H1 (cell line): Measurements from ENCODE around the gene ARFGAP3. TPM values are rescaled to one million over a fixed set of nuclear protein-coding genes. Genes with fewer than 3 reads are reported as not detected.

Experiments used
- CTCF ChIA-PET: fragments of 300-600 bp; sonication (Branson Sonifier 250); formaldehyde crosslinking; loops from one replicate; lab custom pipeline; 2021; ENCODE audit not compliant: partially characterized antibody; lab: Charles Lee
- POLR2A ChIA-PET: fragments of 300-600 bp; sonication (Branson Sonifier 250); formaldehyde crosslinking; loops from one replicate; lab custom pipeline; 2021; ENCODE audit warnings: inconsistent platforms; ENCODE audit not compliant: partially characterized antibody; lab: Charles Lee
- DNase-seq, 2 experiments: peaks; one replicate each; pipeline versions ENCODE4 v3.0.0 to v3.0.0-alpha.2; 2010 to 2022; ENCODE audit warnings: low spot score in 2 of 2, low read depth in 1 of 2, mixed read lengths in 1 of 2
- FAIRE-seq: peaks from 2 replicates; lab custom pipeline; 2011; peaks lifted over from hg19 to GRCh38; lab: Jason Lieb, UNC
- H2AFZ ChIP-seq: 2 replicates; pipeline ENCODE4 v1.8.1; 2012; ENCODE audit warnings: low read length, inconsistent platforms
- H2AK5ac ChIP-seq: 2 replicates; pipeline ENCODE4 v1.6.1; 2013; ENCODE audit warnings: low read depth, low read length
- H2BK120ac ChIP-seq: replicated peaks from 2 replicates; pipeline ENCODE3; 2013; ENCODE audit warnings: low read depth, low read length, inconsistent platforms
- H2BK12ac ChIP-seq: 2 replicates; pipeline ENCODE4 v1.6.1; 2013; ENCODE audit warnings: low read depth, low read length
- H2BK15ac ChIP-seq: 2 replicates; pipeline ENCODE4 v1.6.1; 2013; ENCODE audit warnings: low read length
- H2BK20ac ChIP-seq: 2 replicates; pipeline ENCODE4 v1.6.1; 2013; ENCODE audit warnings: low read length
- H2BK5ac ChIP-seq: 2 replicates; pipeline ENCODE4 v1.6.1; 2013; ENCODE audit warnings: low read depth, low read length
- H3K14ac ChIP-seq: 2 replicates; pipeline ENCODE4 v1.6.1; 2013; ENCODE audit warnings: inconsistent platforms; ENCODE audit not compliant: insufficient read length
- H3K18ac ChIP-seq: 2 replicates; pipeline ENCODE4 v1.6.1; 2013; ENCODE audit warnings: low read length; ENCODE audit errors: extremely low read depth
- H3K23ac ChIP-seq: 2 replicates; pipeline ENCODE4 v1.6.1; 2013; ENCODE audit warnings: inconsistent platforms; ENCODE audit not compliant: insufficient read length
- H3K23me2 ChIP-seq: 2 replicates; pipeline ENCODE4 v1.6.1; 2013; ENCODE audit warnings: low read depth, low read length
- H3K27ac ChIP-seq: 2 replicates; pipeline ENCODE4 v1.6.1; 2011; ENCODE audit warnings: low read depth, low read length, inconsistent platforms
- H3K27me3 ChIP-seq, 4 experiments: replicated peaks in 1 of 4; 1 replicate in 1 of 4; 2 replicates in 3 of 4; pipeline versions ENCODE4 v1.6.1 to v1.8.1; 2011 to 2013; ENCODE audit warnings: low read length in 3 of 4, mild to moderate bottlenecking in 3 of 4, inconsistent platforms in 2 of 4, mixed read lengths in 2 of 4, moderate library complexity in 1 of 4; ENCODE audit not compliant: control insufficient read depth in 3 of 4, insufficient read depth in 3 of 4; ENCODE audit errors: extremely low read depth in 1 of 4
- H3K36me3 ChIP-seq, 4 experiments: 2 replicates each; pipeline versions ENCODE4 v1.6.1 to v1.8.1; 2011 to 2013; ENCODE audit warnings: mild to moderate bottlenecking in 4 of 4, low read length in 3 of 4, moderate library complexity in 2 of 4, control low read depth in 1 of 4, inconsistent platforms in 1 of 4; ENCODE audit not compliant: insufficient read depth in 4 of 4, control insufficient read depth in 2 of 4
- H3K4ac ChIP-seq: replicated peaks from 2 replicates; pipeline ENCODE3; 2013; ENCODE audit warnings: low read length, low read depth, mixed read lengths, inconsistent platforms; ENCODE audit not compliant: insufficient read length
- H3K4me1 ChIP-seq, 4 experiments: replicated peaks in 1 of 4; 1 replicate in 1 of 4; 2 replicates in 3 of 4; pipeline versions ENCODE4 v1.6.1 to v1.8.1; 2011 to 2013; ENCODE audit warnings: low read length in 3 of 4, inconsistent platforms in 2 of 4, mixed read lengths in 1 of 4; ENCODE audit not compliant: insufficient read depth in 4 of 4, control insufficient read depth in 3 of 4
- H3K4me2 ChIP-seq, 2 experiments: 2 replicates each; pipeline versions ENCODE4 v1.6.1 to v1.8.1; 2011 to 2013; ENCODE audit warnings: low read depth in 2 of 2, low read length in 2 of 2, control low read depth in 1 of 2, inconsistent platforms in 1 of 2, mild to moderate bottlenecking in 1 of 2; ENCODE audit not compliant: insufficient read depth in 1 of 2
- H3K4me3 ChIP-seq, 4 experiments: fragments of 200-600, 300-600 bp in 1 of 4; sonication (generic), shearing (Covaris generic), sonication (Bioruptor Twin) in 1 of 4; 2 replicates each; pipeline versions ENCODE4 v1.5.1 to v1.8.1; 2011 to 2016; ENCODE audit warnings: low read length in 4 of 4, low read depth in 3 of 4, control low read depth in 2 of 4, inconsistent platforms in 2 of 4, mild to moderate bottlenecking in 2 of 4, mixed read lengths in 1 of 4, moderate library complexity in 1 of 4; ENCODE audit not compliant: insufficient read depth in 2 of 4; ENCODE audit errors: extremely low read depth in 1 of 4
- H3K56ac ChIP-seq: replicated peaks from 2 replicates; pipeline ENCODE3; 2013; ENCODE audit warnings: low read depth, mild to moderate bottlenecking, mixed read lengths, low read length, inconsistent platforms; ENCODE audit not compliant: insufficient read length
- H3K79me1 ChIP-seq: 2 replicates; pipeline ENCODE4 v1.6.1; 2013; ENCODE audit warnings: low read depth, low read length, control low read depth
- H3K79me2 ChIP-seq, 2 experiments: 2 replicates each; pipeline versions ENCODE4 v1.6.1 to v1.8.1; 2012 to 2013; ENCODE audit warnings: low read length in 2 of 2, mild to moderate bottlenecking in 2 of 2, inconsistent platforms in 1 of 2; ENCODE audit not compliant: insufficient read depth in 2 of 2, control insufficient read depth in 1 of 2
- H3K9ac ChIP-seq, 4 experiments: replicated peaks in 1 of 4; 1 replicate in 1 of 4; 2 replicates in 3 of 4; pipeline versions ENCODE4 v1.6.1 to v1.8.1; 2011 to 2013; ENCODE audit warnings: low read depth in 3 of 4, low read length in 3 of 4, control low read depth in 2 of 4, mild to moderate bottlenecking in 2 of 4, moderate library complexity in 2 of 4, inconsistent platforms in 1 of 4; ENCODE audit errors: extremely low read depth in 1 of 4
- H3K9me3 ChIP-seq, 2 experiments: 2 replicates each; pipeline versions ENCODE4 v1.6.1 to v1.8.1; 2012 to 2013; ENCODE audit warnings: mild to moderate bottlenecking in 2 of 2, moderate library complexity in 2 of 2, control low read depth in 1 of 2, inconsistent platforms in 1 of 2, low read depth in 1 of 2, low read length in 1 of 2, mixed read lengths in 1 of 2; ENCODE audit not compliant: insufficient read depth in 2 of 2
- H4K20me1 ChIP-seq, 2 experiments: replicated peaks in 1 of 2; 2 replicates each; pipeline versions ENCODE3 to v1.8.1; 2011 to 2013; ENCODE audit warnings: inconsistent platforms in 2 of 2, low read length in 2 of 2, mild to moderate bottlenecking in 1 of 2; ENCODE audit not compliant: insufficient read depth in 2 of 2, control insufficient read depth in 1 of 2
- H4K5ac ChIP-seq: 2 replicates; pipeline ENCODE4 v1.6.1; 2013; ENCODE audit warnings: low read length, low read depth, mixed read lengths, inconsistent platforms; ENCODE audit not compliant: insufficient read length
- H4K8ac ChIP-seq: 2 replicates; pipeline ENCODE4 v1.8.0; 2013; ENCODE audit warnings: mild to moderate bottlenecking, moderate library complexity, low read length, inconsistent platforms; ENCODE audit not compliant: insufficient read depth; ENCODE audit errors: extremely low read depth
- H4K91ac ChIP-seq: replicated peaks from 2 replicates; pipeline ENCODE3; 2013; ENCODE audit warnings: low read length, mixed read lengths, inconsistent platforms; ENCODE audit not compliant: insufficient read length
- ASH2L ChIP-seq: fragments of 200-600, 300-600 bp; sonication (generic); IDR thresholded peaks from one replicate; pipeline ENCODE4 v1.7.1; 2017; ENCODE audit warnings: low read length
- EZH2 ChIP-seq: fragments of 200-600 bp; sonication (generic); IDR thresholded peaks from 2 replicates; pipeline ENCODE4 v1.7.1; 2012; ENCODE audit warnings: low read depth, mild to moderate bottlenecking, moderate library complexity, low read length, inconsistent platforms; ENCODE audit not compliant: severe bottlenecking
- HDAC2 ChIP-seq, 2 experiments: fragments of 300-600 bp in 1 of 2; sonication (generic) in 1 of 2; IDR thresholded peaks; 2 replicates each; pipeline ENCODE4 v1.6.1; 2011 to 2012; ENCODE audit warnings: low read depth in 2 of 2, low read length in 2 of 2, mild to moderate bottlenecking in 2 of 2, moderate library complexity in 2 of 2, borderline replicate concordance in 1 of 2, inconsistent platforms in 1 of 2
- JUND ChIP-seq: IDR thresholded peaks from 2 replicates; pipeline ENCODE4 v1.6.1; 2011; ENCODE audit warnings: mild to moderate bottlenecking, improper control_type of control experiment, low read length
- NRF1 ChIP-seq: IDR thresholded peaks from 2 replicates; pipeline ENCODE4 v1.6.1; 2011; ENCODE audit warnings: mild to moderate bottlenecking, low read depth, low read length, improper control_type of control experiment
- RBBP5 ChIP-seq: IDR thresholded peaks from 2 replicates; pipeline ENCODE4 v1.7.1; 2012; ENCODE audit warnings: low read depth, mild to moderate bottlenecking, inconsistent platforms, low read length, moderate library complexity, borderline replicate concordance
- RFX5 ChIP-seq: IDR thresholded peaks from 2 replicates; pipeline ENCODE4 v1.6.1; 2011; ENCODE audit warnings: low read depth, low read length, improper control_type of control experiment, borderline replicate concordance
- SAP30 ChIP-seq: fragments of 300-600 bp; sonication (generic); IDR thresholded peaks from 2 replicates; pipeline ENCODE4 v1.7.1; 2012; ENCODE audit warnings: low read length, moderate library complexity, mild to moderate bottlenecking, inconsistent platforms; ENCODE audit not compliant: insufficient read depth, insufficient replicate concordance
- SUZ12 ChIP-seq: fragments of 200-600 bp; sonication (generic); IDR thresholded peaks from 2 replicates; pipeline ENCODE4 v1.6.1; 2012; ENCODE audit warnings: mild to moderate bottlenecking, inconsistent platforms, low read length, moderate library complexity, mixed read lengths
- TBP ChIP-seq: IDR thresholded peaks from 2 replicates; pipeline ENCODE4 v1.6.1; 2011; ENCODE audit warnings: low read depth, low read length, improper control_type of control experiment
- YY1 ChIP-seq: IDR thresholded peaks from 2 replicates; pipeline ENCODE4 v1.6.1; 2011; ENCODE audit warnings: low read depth, mild to moderate bottlenecking, low read length
- WGBS, 2 experiments: shearing (Covaris generic) in 1 of 2; methylation state at CpG; one replicate each; pipeline versions ENCODE4 v1.1.6 to v1.1.7; 2013 to 2015; ENCODE audit warnings: low lambda C conversion rate in 2 of 2, mixed read lengths in 2 of 2, inconsistent platforms in 1 of 2, low coverage in 1 of 2, missing lambda C conversion rate in 1 of 2; ENCODE audit not compliant: insufficient replicate concordance in 2 of 2, insufficient coverage in 1 of 2, insufficient read length in 1 of 2; ENCODE audit errors: extremely low coverage in 1 of 2, missing lambda C conversion rate in 1 of 2; 5-methylcytosine and 5-hydroxymethylcytosine counted together
- polyA plus RNA-seq, 7 experiments: library from polyadenylated mRNA; depleted of rRNA in 3 of 7; stranded (reverse) in 5 of 7; unstranded in 2 of 7; fragments of >200 nt in 5 of 7; fragments of 200-250 nt in 2 of 7; gene quantifications; 1 replicate in 5 of 7; 2 replicates in 1 of 7; 4 replicates in 1 of 7; pipeline versions ENCODE4 v1.2.1 to v1.2.3, GENCODE V29; 2011 to 2013; ENCODE audit warnings: missing spikeins in 2 of 7, mixed read lengths in 2 of 7
- total RNA-seq: library from RNA; stranded (reverse); fragmentation: NEBNext Ultra II Directional; extraction: Animal tissue kit (Norgen Biotek cat#: 25700); gene quantifications from 2 replicates; pipeline ENCODE4 v1.2.1, GENCODE V29; 2021
- TF ChIP-seq, protein P1 (sequence below): IDR thresholded peaks from 2 replicates; pipeline ENCODE4 v1.6.1; 2012; ENCODE audit warnings: inconsistent platforms

ARFGAP3 gene
- total and polyA plus RNA-seq, 2 of the 8 experiments (the other 6 are each of a cell fraction or from before 2014, with no cell fraction given) = 9.7 to 16.0 TPM

DNA sequence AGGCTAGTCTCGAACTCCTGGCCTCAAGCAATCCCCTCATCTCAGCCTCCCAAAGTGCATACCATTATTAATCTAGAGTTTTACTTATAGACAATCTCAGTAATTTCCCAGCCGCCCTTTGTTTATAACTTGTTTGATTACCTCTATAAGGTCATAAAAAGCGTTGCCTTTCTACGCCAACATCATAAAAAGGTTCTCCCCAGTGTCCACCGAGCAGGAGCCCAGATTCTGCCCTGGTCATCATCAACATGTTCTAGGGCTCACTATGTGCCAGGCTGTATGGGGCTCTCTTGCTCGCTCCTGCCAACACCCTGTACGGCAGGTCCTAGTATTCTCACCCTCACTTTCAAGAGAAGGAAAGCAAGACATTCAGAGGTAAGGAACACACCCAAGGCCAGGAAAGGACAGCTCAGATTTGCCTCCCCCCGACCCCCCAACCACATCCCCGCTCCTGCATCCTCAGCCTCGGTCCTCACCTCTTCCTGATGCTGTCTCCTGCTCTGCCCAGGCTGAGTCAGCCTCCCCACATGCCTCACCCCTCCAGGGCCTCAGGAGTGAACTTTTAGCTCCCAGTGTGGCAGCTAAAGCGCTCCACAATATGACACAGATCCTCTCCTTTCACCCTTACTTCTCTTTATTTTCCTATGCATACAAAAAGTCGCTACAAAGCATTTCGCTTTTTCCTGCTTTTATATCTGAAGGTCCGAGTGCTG lies 14.3 kb downstream of the ARFGAP3 start:
- POLR2A ChIA-PET = no interaction called here
- no peak overlapping the region for H2BK15ac ChIP-seq
- no peaks in the 10 kb centered on the region for H3K36me3 ChIP-seq
- H3K23ac ChIP-seq = no peak overlapping the region
- H3K79me1 ChIP-seq = no peaks in the 10 kb centered on the region
- no peak overlapping the region for H4K5ac ChIP-seq
- H2BK120ac ChIP-seq = no peak overlapping the region
- no peak overlapping the region for H3K4me2 ChIP-seq
- H3K27ac ChIP-seq = no peak overlapping the region
- no peaks in the 10 kb centered on the region for H3K9me3 ChIP-seq
- TF ChIP-seq SAP30 = no peak
- TF ChIP-seq, protein P1, sequence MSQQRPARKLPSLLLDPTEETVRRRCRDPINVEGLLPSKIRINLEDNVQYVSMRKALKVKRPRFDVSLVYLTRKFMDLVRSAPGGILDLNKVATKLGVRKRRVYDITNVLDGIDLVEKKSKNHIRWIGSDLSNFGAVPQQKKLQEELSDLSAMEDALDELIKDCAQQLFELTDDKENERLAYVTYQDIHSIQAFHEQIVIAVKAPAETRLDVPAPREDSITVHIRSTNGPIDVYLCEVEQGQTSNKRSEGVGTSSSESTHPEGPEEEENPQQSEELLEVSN = no peak
- TF ChIP-seq ASH2L = no peak
- no peak for TF ChIP-seq EZH2
- no peak for TF ChIP-seq NRF1
- no peak for TF ChIP-seq RBBP5
- no peak for TF ChIP-seq RFX5
- no peak for TF ChIP-seq HDAC2 (IDR thresholded peaks at IDR 0.05; ENCODE audit: borderline replicate concordance in 1 of 2, low read depth in 2 of 2, low read length in 2 of 2)
- no peak for TF ChIP-seq JUND
- no peak for TF ChIP-seq SUZ12
- no peak for TF ChIP-seq TBP
- TF ChIP-seq YY1 = no peak
- TF ChIP-seq, all 59 proteins: peak for 0
- no peaks in the 10 kb centered on the region for H3K4me1 ChIP-seq
- no peak overlapping the region for H2BK12ac ChIP-seq
- H3K56ac ChIP-seq = no peak overlapping the region
- no peaks in the 10 kb centered on the region for H4K20me1 ChIP-seq
- H3K18ac ChIP-seq = no peak overlapping the region
- H3K4me3 ChIP-seq = no peak overlapping the region
- 88% methylated on average over 14 of the region's 14 CpGs; no CpG with 5 or more reads in 1 of the 2 experiments for WGBS, 2 experiments
- no peak overlapping the region for H4K91ac ChIP-seq
- no peaks in the 10 kb centered on the region for H3K79me2 ChIP-seq
- no peak overlapping the region for H2AK5ac ChIP-seq
- FAIRE-seq (no peak), DNase-seq (no peak)
- H2BK20ac ChIP-seq = no peak overlapping the region
- no peaks in the 10 kb centered on the region for H3K23me2 ChIP-seq
- no peak overlapping the region for H3K14ac ChIP-seq
- H2BK5ac ChIP-seq = no peak overlapping the region
- CTCF ChIA-PET = interaction anchor here (0.6 to 1.7 kb wide), 3 partner anchors 23 to 131 kb away, joined by 3 to 6 read pairs (median 6); no protein-coding TSS in a partner anchor
- no peak overlapping the region for H3K4ac ChIP-seq
- no peak overlapping the region for H2AFZ ChIP-seq
- no peak overlapping the region for H3K9ac ChIP-seq
- no peak overlapping the region for H4K8ac ChIP-seq
- H3K27me3 ChIP-seq = no peaks in the 10 kb centered on the region
